Astrocyte (in vitro differentiated cells and primary cell): ENCODE measurements around the gene ELN.

Experiments
- EZH2 ChIP-seq: IDR thresholded peaks from 2 replicates; pipeline ENCODE4 v1.6.1; 2012; ENCODE audit warnings: mild to moderate bottlenecking, low read length, inconsistent platforms; ENCODE audit not compliant: insufficient read depth
- TF ChIP-seq, protein P1 (sequence below): IDR thresholded peaks from 2 replicates; pipeline ENCODE4 v1.5.1; 2011; ENCODE audit warnings: low read depth, mild to moderate bottlenecking, inconsistent platforms, low read length, moderate library complexity; ENCODE audit not compliant: insufficient read depth

DNA sequence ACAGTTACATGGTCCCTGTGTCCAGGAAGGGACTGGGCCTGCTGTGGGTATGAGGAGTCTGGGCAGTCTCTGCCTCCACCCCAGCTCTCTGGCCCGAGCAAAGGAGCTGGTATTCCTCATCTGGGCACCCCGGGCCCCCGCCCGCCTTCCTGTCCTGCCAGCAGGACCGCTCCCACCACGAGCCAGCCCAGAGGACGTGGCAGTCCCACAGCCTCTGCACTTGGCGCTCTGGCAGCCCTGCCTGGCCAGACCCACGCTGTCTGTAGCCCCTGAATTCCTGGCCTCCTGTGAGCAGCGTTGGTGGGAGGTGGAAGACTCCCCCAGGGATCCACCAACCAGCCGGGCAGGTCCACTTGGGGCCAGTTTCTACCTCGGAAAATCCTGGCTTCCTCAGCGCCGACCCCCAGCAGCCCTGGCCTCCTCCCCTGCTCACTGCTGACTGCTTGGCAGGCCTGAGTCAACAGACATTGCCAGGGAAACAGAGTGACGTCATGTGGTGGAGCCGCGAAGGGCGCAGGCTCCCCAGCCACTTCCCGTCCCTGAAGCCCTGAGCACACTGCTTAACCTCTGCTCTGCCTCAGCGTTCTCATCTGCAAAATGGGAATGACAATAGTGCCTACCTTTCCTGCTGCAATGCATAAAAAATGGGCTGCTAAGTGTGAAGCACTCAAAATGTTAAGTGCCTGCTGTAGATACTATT is 34.0 kb downstream of the ELN start:
- TF ChIP-seq, protein P1, sequence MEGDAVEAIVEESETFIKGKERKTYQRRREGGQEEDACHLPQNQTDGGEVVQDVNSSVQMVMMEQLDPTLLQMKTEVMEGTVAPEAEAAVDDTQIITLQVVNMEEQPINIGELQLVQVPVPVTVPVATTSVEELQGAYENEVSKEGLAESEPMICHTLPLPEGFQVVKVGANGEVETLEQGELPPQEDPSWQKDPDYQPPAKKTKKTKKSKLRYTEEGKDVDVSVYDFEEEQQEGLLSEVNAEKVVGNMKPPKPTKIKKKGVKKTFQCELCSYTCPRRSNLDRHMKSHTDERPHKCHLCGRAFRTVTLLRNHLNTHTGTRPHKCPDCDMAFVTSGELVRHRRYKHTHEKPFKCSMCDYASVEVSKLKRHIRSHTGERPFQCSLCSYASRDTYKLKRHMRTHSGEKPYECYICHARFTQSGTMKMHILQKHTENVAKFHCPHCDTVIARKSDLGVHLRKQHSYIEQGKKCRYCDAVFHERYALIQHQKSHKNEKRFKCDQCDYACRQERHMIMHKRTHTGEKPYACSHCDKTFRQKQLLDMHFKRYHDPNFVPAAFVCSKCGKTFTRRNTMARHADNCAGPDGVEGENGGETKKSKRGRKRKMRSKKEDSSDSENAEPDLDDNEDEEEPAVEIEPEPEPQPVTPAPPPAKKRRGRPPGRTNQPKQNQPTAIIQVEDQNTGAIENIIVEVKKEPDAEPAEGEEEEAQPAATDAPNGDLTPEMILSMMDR, result no peak
- no peak for TF ChIP-seq EZH2
